Measurements from ENCODE around the gene PROC. TPM values are rescaled to one million over a fixed set of nuclear protein-coding genes. Genes with fewer than 3 reads are reported as not detected.
"Not testable (repeated sequence)": the region's sequence is repeated elsewhere in the genome, so short reads cannot be mapped to it uniquely, and the experiment has no call there.

The PROC gene
- total RNA-seq, 1 donor, result 0.84 TPM

GRCh38 chr2:127405255-127405610, 13.0 kb upstream of the PROC start:
- no peaks in the 10 kb centered on the region for H3K27me3 ChIP-seq (ENCODE audit: insufficient read depth, low read length)
- H3K9me3 ChIP-seq (ENCODE audit: low read depth, low read length), result no peaks in the 10 kb centered on the region
- H3K4me1 ChIP-seq (ENCODE audit: insufficient read depth, low read length), result peaks cover 31% of the 10 kb centered on the region
- H3K4me3 ChIP-seq (ENCODE audit: low read length), result no peak overlapping the region

GRCh38 chr2:127406454-127406853, 11.8 kb upstream of the PROC start:
- Histone ChIP-seq H3K4me3 (ENCODE audit: low read length) (no peak overlapping the region), H3K27me3 (ENCODE audit: insufficient read depth, low read length) (no peaks in the 10 kb centered on the region), H3K4me1 (ENCODE audit: insufficient read depth, low read length) (peaks cover 39% of the 10 kb centered on the region), H3K9me3 (ENCODE audit: low read depth, low read length) (no peaks in the 10 kb centered on the region)

- no peaks in the 10 kb centered on the region for H3K27me3 ChIP-seq (ENCODE audit: insufficient read depth, low read length)
- H3K9me3 ChIP-seq (ENCODE audit: low read depth, low read length), result no peaks in the 10 kb centered on the region
- H3K4me1 ChIP-seq (ENCODE audit: insufficient read depth, low read length), result peaks cover 45% of the 10 kb centered on the region
- H3K4me3 ChIP-seq (ENCODE audit: low read length), result no peak overlapping the region
Observed at GRCh38 chr2:127407091-127407490, 11.1 kb upstream of the PROC start.

GRCh38 chr2:127407661-127408003, 10.6 kb upstream of the PROC start:
- Histone ChIP-seq H3K4me3 (ENCODE audit: low read length) (no peak overlapping the region), H3K27me3 (ENCODE audit: insufficient read depth, low read length) (no peaks in the 10 kb centered on the region), H3K4me1 (ENCODE audit: insufficient read depth, low read length) (peaks cover 49% of the 10 kb centered on the region), H3K9me3 (ENCODE audit: low read depth, low read length) (no peaks in the 10 kb centered on the region)

GRCh38 chr2:127408004-127408806, 10.0 kb upstream of the PROC start:
- Histone ChIP-seq H3K27me3 (ENCODE audit: insufficient read depth, low read length) (no peaks in the 10 kb centered on the region), H3K4me3 (ENCODE audit: low read length) (peak overlapping the region; percentile 23), H3K4me1 (ENCODE audit: insufficient read depth, low read length) (peaks cover 51% of the 10 kb centered on the region), H3K9me3 (ENCODE audit: low read depth, low read length) (no peaks in the 10 kb centered on the region)

GRCh38 chr2:127408807-127409099, 9.5 kb upstream of the PROC start:
- Histone ChIP-seq H3K9me3 (ENCODE audit: low read depth, low read length) (no peaks in the 10 kb centered on the region), H3K4me1 (ENCODE audit: insufficient read depth, low read length) (peaks cover 54% of the 10 kb centered on the region), H3K27me3 (ENCODE audit: insufficient read depth, low read length) (no peaks in the 10 kb centered on the region), H3K4me3 (ENCODE audit: low read length) (no peak overlapping the region)

- peaks cover 53% of the 10 kb centered on the region for H3K4me1 ChIP-seq (ENCODE audit: insufficient read depth, low read length)
- not testable (repeated sequence) for H3K9me3 ChIP-seq (ENCODE audit: low read depth, low read length); H3K27me3 ChIP-seq (ENCODE audit: insufficient read depth, low read length); H3K4me3 ChIP-seq (ENCODE audit: low read length)
Observed at GRCh38 chr2:127409716-127410115, 8.5 kb upstream of the PROC start.

- H3K4me3 ChIP-seq (ENCODE audit: low read length), result no peak overlapping the region
- no peaks in the 10 kb centered on the region for H3K27me3 ChIP-seq (ENCODE audit: insufficient read depth, low read length)
- no peaks in the 10 kb centered on the region for H3K9me3 ChIP-seq (ENCODE audit: low read depth, low read length)
- peaks cover 49% of the 10 kb centered on the region for H3K4me1 ChIP-seq (ENCODE audit: insufficient read depth, low read length)
Observed at GRCh38 chr2:127410871-127411652, 7.2 kb upstream of the PROC start.

GRCh38 chr2:127411653-127412369, 6.4 kb upstream of the PROC start:
- Histone ChIP-seq H3K9me3 (ENCODE audit: low read depth, low read length) (no peaks in the 10 kb centered on the region), H3K4me3 (ENCODE audit: low read length) (no peak overlapping the region), H3K27me3 (ENCODE audit: insufficient read depth, low read length) (no peaks in the 10 kb centered on the region), H3K4me1 (ENCODE audit: insufficient read depth, low read length) (peaks cover 56% of the 10 kb centered on the region)

GRCh38 chr2:127413200-127413599, 5.0 kb upstream of the PROC start:
- Histone ChIP-seq H3K27me3 (ENCODE audit: insufficient read depth, low read length) (no peaks in the 10 kb centered on the region), H3K9me3 (ENCODE audit: low read depth, low read length) (no peaks in the 10 kb centered on the region), H3K4me1 (ENCODE audit: insufficient read depth, low read length) (peaks cover 53% of the 10 kb centered on the region), H3K4me3 (ENCODE audit: low read length) (no peak overlapping the region)

GRCh38 chr2:127413782-127414637, 4.2 kb upstream of the PROC start:
- H3K9me3 ChIP-seq (ENCODE audit: low read depth, low read length), result no peaks in the 10 kb centered on the region
- peaks cover 47% of the 10 kb centered on the region for H3K4me1 ChIP-seq (ENCODE audit: insufficient read depth, low read length)
- no peaks in the 10 kb centered on the region for H3K27me3 ChIP-seq (ENCODE audit: insufficient read depth, low read length)
- no peak overlapping the region for H3K4me3 ChIP-seq (ENCODE audit: low read length)

- Histone ChIP-seq H3K4me3 (ENCODE audit: low read length) (no peak overlapping the region), H3K27me3 (ENCODE audit: insufficient read depth, low read length) (no peaks in the 10 kb centered on the region), H3K4me1 (ENCODE audit: insufficient read depth, low read length) (peaks cover 47% of the 10 kb centered on the region), H3K9me3 (ENCODE audit: low read depth, low read length) (no peaks in the 10 kb centered on the region)
Observed at GRCh38 chr2:127414638-127415592, 3.3 kb upstream of the PROC start.

- peak overlapping the region; percentile 41 for H3K4me3 ChIP-seq (ENCODE audit: low read length)
- H3K9me3 ChIP-seq (ENCODE audit: low read depth, low read length), result no peaks in the 10 kb centered on the region
- H3K27me3 ChIP-seq (ENCODE audit: insufficient read depth, low read length), result no peaks in the 10 kb centered on the region
- peaks cover 45% of the 10 kb centered on the region for H3K4me1 ChIP-seq (ENCODE audit: insufficient read depth, low read length)
Observed at GRCh38 chr2:127415593-127416505, 2.4 kb upstream of the PROC start.

Data from mononuclear cell (primary cell).